Astrocyte (in vitro differentiated cells and primary cell): ENCODE measurements around the gene ADH1C. TPM values are rescaled to one million over a fixed set of nuclear protein-coding genes. Genes with fewer than 3 reads are reported as not detected.
A peak's percentile ranks its signal among the peaks of the same experiment; 100 is the strongest.

Experiments
- DNase-seq: peaks from one replicate; pipeline ENCODE4 v3.0.0-alpha.2; 2010; ENCODE audit warnings: low read depth
- FAIRE-seq: peaks from 2 replicates; lab custom pipeline; 2011; peaks lifted over from hg19 to GRCh38; lab: Jason Lieb, UNC
- H2AFZ ChIP-seq: 2 replicates; pipeline ENCODE4 v1.6.0; 2012; ENCODE audit warnings: low read depth, low read length, inconsistent platforms
- H3K27ac ChIP-seq: 2 replicates; pipeline ENCODE4 v1.5.1; 2011; ENCODE audit warnings: low read depth, low read length, inconsistent platforms
- H3K27me3 ChIP-seq: 2 replicates; pipeline ENCODE4 v1.6.0; 2011; ENCODE audit warnings: low read length, inconsistent platforms; ENCODE audit not compliant: insufficient read depth
- H3K36me3 ChIP-seq: 2 replicates; pipeline ENCODE4 v1.5.1; 2011; ENCODE audit warnings: low read length, inconsistent platforms; ENCODE audit not compliant: insufficient read depth
- H3K4me1 ChIP-seq: 2 replicates; pipeline ENCODE4 v1.5.1; 2011; ENCODE audit warnings: low read length, inconsistent platforms; ENCODE audit not compliant: insufficient read depth
- H3K4me2 ChIP-seq: 2 replicates; pipeline ENCODE4 v1.6.0; 2012; ENCODE audit warnings: low read length, inconsistent platforms
- H3K4me3 ChIP-seq: 2 replicates; pipeline ENCODE4 v1.5.1; 2011; ENCODE audit warnings: low read depth, mild to moderate bottlenecking, low read length, inconsistent platforms; ENCODE audit not compliant: insufficient read depth
- H3K79me2 ChIP-seq: 2 replicates; pipeline ENCODE4 v1.6.0; 2012; ENCODE audit warnings: mild to moderate bottlenecking, low read length, inconsistent platforms; ENCODE audit not compliant: insufficient read depth
- H3K9ac ChIP-seq: 2 replicates; pipeline ENCODE4 v1.6.0; 2012; ENCODE audit warnings: mild to moderate bottlenecking, low read length, inconsistent platforms
- H3K9me3 ChIP-seq: 2 replicates; pipeline ENCODE4 v1.5.1; 2012; ENCODE audit warnings: low read depth, mild to moderate bottlenecking, low read length, inconsistent platforms; ENCODE audit not compliant: insufficient read depth
- H4K20me1 ChIP-seq: 2 replicates; pipeline ENCODE4 v1.6.0; 2012; ENCODE audit warnings: low read length, inconsistent platforms; ENCODE audit not compliant: insufficient read depth
- H3K27ac Mint-ChIP-seq: one replicate; pipeline ENCODE4 v1.8.0; 2021; ENCODE audit warnings: mild to moderate bottlenecking, mixed read lengths; ENCODE audit not compliant: unreplicated experiment
- H3K27me3 Mint-ChIP-seq: one replicate; pipeline ENCODE4 v1.8.0; 2021; ENCODE audit warnings: low read depth, mixed read lengths; ENCODE audit not compliant: unreplicated experiment
- H3K36me3 Mint-ChIP-seq: one replicate; pipeline ENCODE4 v1.8.0; 2021; ENCODE audit warnings: low read depth, mixed read lengths; ENCODE audit not compliant: unreplicated experiment
- H3K4me1 Mint-ChIP-seq: one replicate; pipeline ENCODE4 v1.8.0; 2021; ENCODE audit warnings: low read depth, mixed read lengths; ENCODE audit not compliant: unreplicated experiment
- H3K4me3 Mint-ChIP-seq: one replicate; pipeline ENCODE4 v1.8.0; 2021; ENCODE audit warnings: mild to moderate bottlenecking, moderate library complexity, mixed read lengths; ENCODE audit not compliant: unreplicated experiment
- H3K9me3 Mint-ChIP-seq: one replicate; pipeline ENCODE4 v1.8.0; 2021; ENCODE audit warnings: mild to moderate bottlenecking, mixed read lengths; ENCODE audit not compliant: unreplicated experiment
- CTCF ChIP-seq: IDR thresholded peaks from 2 replicates; pipeline ENCODE4 v1.5.1; 2011; ENCODE audit warnings: low read depth, mild to moderate bottlenecking, inconsistent platforms, low read length, moderate library complexity; ENCODE audit not compliant: insufficient read depth
- EZH2 ChIP-seq: IDR thresholded peaks from 2 replicates; pipeline ENCODE4 v1.6.1; 2012; ENCODE audit warnings: mild to moderate bottlenecking, low read length, inconsistent platforms; ENCODE audit not compliant: insufficient read depth
- total RNA-seq: library from RNA; stranded (reverse); gene quantifications from 2 replicates; pipeline ENCODE4 v1.2.1, GENCODE V29; 2021

ADH1C gene
- total RNA-seq, 1 donor from 2014 or later: not detected

- Histone ChIP-seq H3K9ac (no peak overlapping the region), H3K9me3 (peaks cover 3% of the 10 kb centered on the region), H3K4me2 (no peak overlapping the region), H3K36me3 (no peaks in the 10 kb centered on the region), H3K4me3 (no peak overlapping the region), H3K4me1 (no peaks in the 10 kb centered on the region), H3K27ac (no peak overlapping the region), H3K27me3 (no peaks in the 10 kb centered on the region), H3K79me2 (no peaks in the 10 kb centered on the region), H2AFZ (no peak overlapping the region), H4K20me1 (no peaks in the 10 kb centered on the region)
- H3K27ac Mint-ChIP-seq: no peak overlapping the region
- H3K4me3 Mint-ChIP-seq: no peak overlapping the region
- FAIRE-seq (no peak), DNase-seq (no peak)
- H3K27me3 Mint-ChIP-seq: no peaks in the 10 kb centered on the region
- TF ChIP-seq EZH2 (no peak), CTCF (no peak)
- H3K9me3 Mint-ChIP-seq: no peaks in the 10 kb centered on the region
- no peaks in the 10 kb centered on the region for H3K36me3 Mint-ChIP-seq
- H3K4me1 Mint-ChIP-seq: peaks cover 4% of the 10 kb centered on the region
These were observed 37.1 kb upstream of the ADH1C start for GRCh38 chr4:99389606-99390005.

GRCh38 chr4:99383833-99384392, 31.4 kb upstream of the ADH1C start:
- Histone ChIP-seq H3K27me3 (no peaks in the 10 kb centered on the region), H3K9ac (no peak overlapping the region), H4K20me1 (no peaks in the 10 kb centered on the region), H3K27ac (no peak overlapping the region), H3K4me3 (no peak overlapping the region), H2AFZ (no peak overlapping the region), H3K4me2 (no peak overlapping the region), H3K9me3 (no peaks in the 10 kb centered on the region), H3K36me3 (no peaks in the 10 kb centered on the region), H3K79me2 (no peaks in the 10 kb centered on the region), H3K4me1 (no peaks in the 10 kb centered on the region)
- H3K9me3 Mint-ChIP-seq: no peaks in the 10 kb centered on the region
- H3K27me3 Mint-ChIP-seq: no peaks in the 10 kb centered on the region
- H3K36me3 Mint-ChIP-seq: no peaks in the 10 kb centered on the region
- H3K4me3 Mint-ChIP-seq: no peak overlapping the region
- TF ChIP-seq CTCF: no peak
- no peak for TF ChIP-seq EZH2
- no peaks in the 10 kb centered on the region for H3K4me1 Mint-ChIP-seq
- peak; percentile 50 for DNase-seq
- H3K27ac Mint-ChIP-seq: no peak overlapping the region
- FAIRE-seq: no peak

DNA sequence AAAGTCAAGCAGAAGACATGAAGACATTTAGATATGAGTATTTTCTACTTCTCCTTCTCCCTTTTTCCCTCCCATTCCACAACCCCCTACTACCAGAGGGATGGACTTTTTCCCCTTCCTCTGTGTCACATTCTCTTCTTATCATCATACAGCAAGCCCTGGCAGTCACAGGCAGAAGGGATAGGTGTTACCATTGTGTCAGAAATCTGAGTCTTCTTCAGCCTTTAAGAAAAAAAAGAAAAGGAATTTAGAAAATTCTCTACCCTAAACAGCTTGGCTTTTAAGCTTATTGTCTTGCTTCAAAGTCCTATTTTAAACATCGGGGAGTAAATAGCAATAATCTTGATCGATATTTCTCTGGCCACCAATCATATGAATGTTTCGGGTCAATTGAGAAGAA, 30.9 kb upstream of the ADH1C start:
- Histone ChIP-seq H3K79me2 (no peaks in the 10 kb centered on the region), H3K36me3 (no peaks in the 10 kb centered on the region), H4K20me1 (no peaks in the 10 kb centered on the region), H3K4me3 (no peak overlapping the region), H2AFZ (no peak overlapping the region), H3K9ac (no peak overlapping the region), H3K9me3 (no peaks in the 10 kb centered on the region), H3K4me2 (no peak overlapping the region), H3K4me1 (no peaks in the 10 kb centered on the region), H3K27ac (no peak overlapping the region), H3K27me3 (no peaks in the 10 kb centered on the region)
- Mint-ChIP-seq H3K9me3 (no peaks in the 10 kb centered on the region), H3K27ac (no peak overlapping the region), H3K36me3 (no peaks in the 10 kb centered on the region), H3K4me1 (no peaks in the 10 kb centered on the region), H3K4me3 (no peak overlapping the region), H3K27me3 (no peaks in the 10 kb centered on the region)
- TF ChIP-seq EZH2: no peak
- TF ChIP-seq CTCF: no peak
- FAIRE-seq: no peak
- no peak for DNase-seq
